Stimulated activated CD8-positive, alpha-beta memory T cell treated with anti-CD3 and anti-CD28 coated beads, Interleukin-7, amount 100 ng/mL, for 4 hours (primary cell): ENCODE results near the gene RDH5.

Source experiments
- DNase-seq, 2 donors: peaks; one replicate each; pipeline ENCODE4 v3.0.0-alpha.2; 2020; ENCODE audit warnings: low read depth in 2 of 2

Gene RDH5

GRCh38 chr12:55720071-55720564, at the start of gene RDH5:
TSS of gene RDH5 (plus strand) at chr12:55720393. CDS start at chr12:55721185, 792 bp downstream.
- no peak for DNase-seq

DNA sequence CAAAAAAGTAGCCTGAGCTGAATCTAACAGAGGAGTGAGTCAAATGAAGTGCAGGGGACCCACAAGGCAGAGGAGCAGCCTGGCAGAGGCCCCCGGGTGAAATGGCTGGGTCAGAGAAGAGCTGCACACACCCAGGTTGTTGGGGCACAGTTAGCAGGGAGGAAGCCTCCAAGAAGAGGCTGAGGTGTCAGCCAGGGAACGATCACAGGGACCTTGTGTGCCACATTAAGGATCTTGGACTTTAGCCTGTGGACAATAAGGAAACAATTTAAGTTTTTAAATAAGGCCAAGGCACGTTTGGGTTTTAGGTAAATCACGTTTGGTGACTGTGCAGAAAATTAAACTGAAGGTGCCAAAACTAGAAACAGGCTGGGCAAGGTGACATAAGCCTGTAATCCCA, 48.4 kb upstream of the RDH5 start:
- DNase-seq, result no peak

- DNase-seq, result no peak
Observed at GRCh38 chr12:55673638-55674037, 46.6 kb upstream of the RDH5 start.

- DNase-seq, result no peak
Observed at GRCh38 chr12:55675666-55676065, 44.5 kb upstream of the RDH5 start.

DNA sequence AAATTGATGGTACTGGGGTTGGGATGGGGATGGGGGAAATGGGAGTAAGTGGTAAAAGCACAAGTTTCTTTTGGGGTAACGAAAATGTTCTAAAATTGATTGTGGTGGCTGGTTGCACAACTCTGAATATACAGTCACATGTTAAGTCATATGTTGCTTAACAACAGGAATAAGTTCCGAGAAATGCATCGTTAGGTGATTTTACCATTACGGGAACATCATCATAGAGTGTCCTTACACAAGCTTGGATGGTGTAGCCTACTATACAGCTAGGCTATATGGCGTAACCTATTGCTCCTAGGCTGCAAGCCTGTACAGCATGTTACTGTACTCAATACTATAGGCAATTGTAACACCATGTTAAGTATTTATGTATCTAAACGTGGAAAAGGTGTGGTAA, 43.5 kb upstream of the RDH5 start:
- no peak for DNase-seq

GRCh38 chr12:55679691-55680090, 40.5 kb upstream of the RDH5 start:
- no peak for DNase-seq

GRCh38 chr12:55681142-55682077, 38.8 kb upstream of the RDH5 start:
- peak in 1 of 2 donors; percentile 9 for DNase-seq

DNA sequence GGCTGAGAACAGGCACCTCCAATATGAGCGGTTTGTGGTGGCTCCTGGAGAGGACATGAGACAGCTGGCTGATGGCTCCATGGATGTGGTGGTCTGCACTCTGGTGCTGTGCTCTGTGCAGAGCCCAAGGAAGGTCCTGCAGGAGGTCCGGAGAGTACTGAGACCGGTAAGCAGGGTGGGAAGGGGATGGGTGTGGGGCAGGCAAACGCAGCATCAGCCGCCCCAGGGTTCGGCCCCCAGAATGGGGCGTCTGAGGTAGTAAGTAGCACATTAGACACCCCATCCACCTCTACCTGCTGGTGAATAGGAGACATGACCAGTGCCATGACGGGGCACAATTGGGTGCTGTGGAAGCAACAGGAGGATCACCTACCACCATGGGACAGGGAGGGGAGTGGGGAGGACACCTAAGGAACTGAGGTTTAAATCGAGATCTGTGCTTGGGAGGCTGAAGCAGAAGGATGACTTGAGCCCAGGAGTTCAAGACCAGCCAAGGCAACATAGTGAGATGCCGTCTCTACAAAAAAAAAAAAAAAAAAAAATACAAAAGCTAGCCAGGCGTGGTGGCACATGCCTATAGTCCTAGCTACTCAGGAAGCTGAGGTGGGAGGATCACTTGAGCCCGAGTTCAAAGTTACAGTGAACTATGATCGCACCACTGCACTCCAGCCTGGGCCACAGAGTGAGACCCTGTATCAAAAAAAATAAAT, 38.0 kb upstream of the RDH5 start:
- DNase-seq, result no peak

DNA sequence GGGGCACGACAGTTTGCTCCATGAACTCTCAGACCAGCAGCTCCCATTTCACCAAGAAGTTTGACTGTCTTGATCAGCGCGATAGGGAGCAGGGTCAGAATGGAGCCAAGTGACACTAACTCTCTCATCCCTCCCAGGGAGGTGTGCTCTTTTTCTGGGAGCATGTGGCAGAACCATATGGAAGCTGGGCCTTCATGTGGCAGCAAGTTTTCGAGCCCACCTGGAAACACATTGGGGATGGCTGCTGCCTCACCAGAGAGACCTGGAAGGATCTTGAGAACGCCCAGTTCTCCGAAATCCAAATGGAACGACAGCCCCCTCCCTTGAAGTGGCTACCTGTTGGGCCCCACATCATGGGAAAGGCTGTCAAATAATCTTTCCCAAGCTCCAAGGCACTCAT, 36.5 kb upstream of the RDH5 start:
- no peak for DNase-seq

DNA sequence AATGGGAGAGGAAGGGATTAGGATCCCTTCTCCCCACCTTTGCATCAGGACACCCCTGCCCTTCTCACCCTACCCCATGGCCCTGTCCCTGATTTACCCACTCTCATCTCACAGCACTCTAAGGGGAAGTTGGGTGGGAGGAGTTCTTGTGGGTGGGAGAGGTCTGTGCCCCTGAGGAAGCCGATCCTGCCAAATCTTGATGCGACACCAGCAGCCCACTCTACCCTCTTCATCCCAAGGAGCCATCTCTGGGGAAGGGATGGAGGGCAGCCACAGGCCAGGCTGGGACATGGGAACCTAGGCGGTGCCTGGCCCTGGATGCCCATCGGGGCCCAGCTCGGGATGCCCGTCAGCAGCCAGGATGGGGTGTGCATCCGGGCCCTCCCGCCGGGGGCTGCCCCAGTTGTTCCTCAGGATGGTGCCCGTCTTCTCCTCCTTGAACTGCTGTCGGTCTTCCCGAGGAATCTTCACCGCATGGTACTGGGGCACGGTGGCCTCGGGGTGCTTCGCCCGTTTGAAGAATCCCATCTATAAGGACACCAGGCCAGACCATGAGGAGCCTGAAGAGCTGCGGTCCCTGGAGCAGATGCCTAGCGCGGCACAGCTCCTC, 35.3 kb upstream of the RDH5 start:
- DNase-seq, result no peak

DNA sequence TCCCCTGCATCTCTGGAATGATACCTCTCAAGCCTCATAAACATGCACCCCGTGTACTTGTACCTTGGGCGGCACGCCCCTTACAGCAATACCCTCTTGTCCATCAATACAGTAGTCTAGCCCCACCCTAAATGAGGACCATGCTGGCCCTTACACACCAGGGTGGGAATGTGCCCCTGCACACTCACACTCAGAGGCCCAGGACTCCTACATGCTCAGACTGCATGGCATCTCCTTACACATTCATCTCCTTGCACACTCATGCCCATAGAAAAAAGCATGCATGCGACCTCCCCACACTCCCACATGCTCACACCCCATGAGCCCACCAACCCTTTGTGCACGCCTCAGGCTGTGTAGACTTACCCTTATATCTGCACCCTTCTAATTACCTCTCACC, 34.5 kb upstream of the RDH5 start:
- no peak for DNase-seq

- DNase-seq, result no peak
Observed at GRCh38 chr12:55686366-55687010, 33.7 kb upstream of the RDH5 start.

DNA sequence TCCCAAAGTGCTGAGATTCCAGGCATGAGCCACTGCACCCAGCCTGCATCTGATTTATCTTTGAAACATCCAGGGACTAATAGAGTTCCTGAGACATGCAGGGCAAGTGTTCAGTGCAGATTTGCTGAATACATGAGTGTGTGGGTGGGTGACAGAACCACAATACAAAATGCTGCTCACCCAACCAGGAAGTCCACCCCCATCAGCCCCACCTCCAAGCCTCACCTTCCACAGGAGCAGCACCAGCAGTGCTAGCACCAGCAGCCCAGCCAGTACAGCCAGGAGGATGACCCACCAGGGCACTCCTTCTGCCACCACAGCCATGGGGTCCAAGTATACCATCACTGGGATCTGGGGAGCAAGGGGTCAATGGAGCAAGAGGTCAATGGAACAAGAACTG, 32.4 kb upstream of the RDH5 start:
- peak; percentile 12 to 33 for DNase-seq

DNA sequence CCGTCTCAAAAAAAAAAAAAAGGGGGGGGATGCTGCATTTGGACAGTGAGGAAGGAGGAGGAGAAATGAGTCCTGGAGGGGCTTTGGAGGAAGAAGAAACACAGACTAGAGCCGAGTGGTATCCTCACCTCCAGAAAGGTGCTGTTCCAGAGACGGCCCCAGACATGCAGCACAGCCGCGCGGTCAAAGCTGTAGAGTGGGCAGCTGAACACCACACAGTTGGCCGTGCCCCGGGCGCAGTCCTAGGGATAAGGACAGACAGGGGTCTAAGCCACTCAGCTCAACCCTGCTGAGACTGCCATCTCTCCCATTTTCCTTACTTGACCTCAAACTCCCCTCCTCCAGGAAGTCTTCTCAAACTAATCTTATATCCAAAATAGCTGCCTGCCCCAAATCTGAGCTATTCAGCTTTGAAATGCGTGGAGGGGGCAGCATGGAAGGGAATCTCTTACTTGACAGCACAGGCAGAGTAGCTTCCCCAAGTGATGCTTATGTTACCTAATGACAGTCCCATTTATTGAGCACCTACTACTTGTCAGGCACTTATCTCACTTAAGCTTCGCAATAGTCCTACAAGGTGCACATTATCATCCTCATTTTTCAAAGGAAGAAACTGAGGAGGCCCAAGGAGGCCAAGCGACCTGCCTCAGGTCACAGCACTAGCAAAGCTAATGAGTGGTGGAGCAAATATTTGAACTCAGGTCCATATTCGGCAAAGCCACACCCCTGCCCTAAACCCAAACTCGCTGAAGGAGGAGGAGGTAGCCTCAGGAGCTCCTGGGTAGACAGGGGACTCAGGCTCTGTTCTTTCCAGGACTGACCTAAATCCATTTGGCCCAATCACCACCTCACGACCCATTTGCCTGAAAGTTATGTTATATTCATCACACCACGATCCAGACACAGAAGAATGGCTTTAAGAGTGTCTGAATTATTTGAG, 31.2 kb upstream of the RDH5 start:
- DNase-seq, result no peak

- DNase-seq, result no peak
Observed at GRCh38 chr12:55692631-55693322, 27.4 kb upstream of the RDH5 start.

DNA sequence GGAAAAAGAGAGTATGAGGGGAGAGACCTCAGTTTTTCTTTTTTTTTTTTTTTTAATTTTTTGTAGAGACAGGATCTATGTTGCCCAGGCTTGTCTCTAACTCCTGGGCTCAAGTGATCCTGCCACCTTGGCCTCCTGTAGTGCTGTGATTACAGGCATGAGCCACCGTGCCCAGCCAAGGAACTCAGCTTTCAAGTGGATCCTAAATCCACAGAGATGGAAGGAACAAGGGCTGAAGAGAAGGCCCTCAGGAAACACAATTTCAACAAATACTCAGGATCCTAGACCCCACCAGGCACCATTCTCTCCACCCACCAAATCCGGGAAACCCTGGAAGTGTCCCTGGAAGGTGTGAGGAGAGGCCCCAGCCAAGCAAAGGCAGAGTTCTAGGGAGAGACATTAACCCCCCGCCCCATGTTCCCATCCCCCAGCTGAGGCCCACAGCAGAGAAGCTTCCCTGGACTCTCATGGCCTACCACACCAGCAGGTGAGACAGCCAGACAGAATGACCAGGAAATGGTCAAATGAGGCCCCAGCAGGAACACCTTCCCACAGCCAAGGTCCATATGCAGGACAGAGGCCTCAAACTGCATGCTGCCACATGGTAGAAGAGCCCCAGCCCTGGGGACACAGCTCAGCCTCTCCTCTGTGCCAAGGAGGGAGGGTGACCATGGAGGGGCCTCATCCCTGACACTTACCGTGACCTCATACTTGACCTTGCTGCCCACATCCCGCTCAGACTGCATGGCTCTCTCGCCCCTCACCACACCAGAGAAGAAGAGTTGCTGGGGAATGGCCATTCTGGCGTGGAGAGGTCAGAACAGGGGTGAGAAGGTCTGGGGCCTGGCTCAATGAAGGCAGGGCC, 26.6 kb upstream of the RDH5 start:
- DNase-seq, result no peak

DNA sequence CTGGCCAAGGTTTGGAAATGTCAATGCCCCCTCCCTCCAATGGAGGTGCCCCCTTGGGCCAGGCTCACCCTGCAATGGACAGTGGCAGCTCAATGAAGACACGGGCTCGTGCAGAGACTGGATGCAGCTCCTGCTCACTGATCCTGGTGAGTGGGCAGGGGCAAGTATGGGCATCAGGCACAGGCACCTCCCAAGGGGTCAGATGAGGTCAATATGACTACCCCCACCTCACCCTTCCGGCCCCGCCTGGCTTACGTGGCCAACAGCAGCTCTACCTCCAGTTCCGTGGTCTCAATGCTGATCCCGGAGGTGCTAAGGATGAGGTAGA, 26.0 kb upstream of the RDH5 start:
- no peak for DNase-seq

GRCh38 chr12:55694651-55695050, 25.5 kb upstream of the RDH5 start:
- no peak for DNase-seq

- DNase-seq, result no peak
Observed at GRCh38 chr12:55695349-55695748, 24.8 kb upstream of the RDH5 start.
